GM12865 (cell line): ENCODE measurements around the gene VAT1.
A peak's percentile ranks its signal among the peaks of the same experiment; 100 is the strongest.

Source experiments
- DNase-seq: peaks from one replicate; pipeline ENCODE4 v3.0.0; 2010; ENCODE audit warnings: low read depth
- H3K4me3 ChIP-seq: 2 replicates; pipeline ENCODE4 v1.5.1; 2011; ENCODE audit warnings: mild to moderate bottlenecking, low read depth, low read length, control low read depth
- CTCF ChIP-seq: IDR thresholded peaks from 2 replicates; pipeline ENCODE4 v1.5.1; 2011; ENCODE audit warnings: low read length, control low read depth, low read depth, inconsistent platforms; ENCODE audit not compliant: insufficient read depth; ENCODE audit errors: missing control alignments

VAT1 gene

GRCh38 chr17:43027091-43028032 lies 5.2 kb upstream of the VAT1 start:
- no peak for DNase-seq
- no peak for TF ChIP-seq CTCF
- H3K4me3 ChIP-seq = no peak overlapping the region

GRCh38 chr17:43026595-43026994 lies 4.4 kb upstream of the VAT1 start:
- no peak overlapping the region for H3K4me3 ChIP-seq
- TF ChIP-seq CTCF = no peak

GRCh38 chr17:43025766-43026537 lies 3.8 kb upstream of the VAT1 start:
- no peak overlapping the region for H3K4me3 ChIP-seq
- no peak for DNase-seq
- no peak for TF ChIP-seq CTCF

More at GRCh38 chr17:43026595-43026994, 4.4 kb upstream of the VAT1 start:
- DNase-seq = no peak

GRCh38 chr17:43025290-43025657 lies 3.1 kb upstream of the VAT1 start:
- no peak for DNase-seq
- TF ChIP-seq CTCF = no peak
- H3K4me3 ChIP-seq = no peak overlapping the region

GRCh38 chr17:43024407-43025289 lies 2.5 kb upstream of the VAT1 start, which contains the start of gene RND2:
TSS of gene RND2 (plus strand) at chr17:43025231. CDS start at chr17:43025348, 117 bp downstream.
- DNase-seq = peak; percentile 88
- peak; percentile 76 for TF ChIP-seq CTCF
- peak within 1 kb of the TSS; percentile 44 for H3K4me3 ChIP-seq
